Measurements from ENCODE around the gene HIF3A. TPM values are rescaled to one million over a fixed set of nuclear protein-coding genes. Genes with fewer than 3 reads are reported as not detected.
"Not testable (repeated sequence)": the region's sequence is repeated elsewhere in the genome, so short reads cannot be mapped to it uniquely, and the experiment has no call there.

HIF3A gene
- total RNA-seq, 1 experiment from 2014 or later, result 13.2 TPM

- Histone ChIP-seq H3K27me3 (ENCODE audit: control insufficient read depth, insufficient read depth, low read length) (no peaks in the 10 kb centered on the region), H3K36me3 (replicated peaks; ENCODE audit: control insufficient read depth, insufficient read depth, low read length) (peaks cover 5% of the 10 kb centered on the region), H3K4me3 (ENCODE audit: insufficient read depth, low read depth, low read length) (peak overlapping the region; percentile 58)
- DNase-seq, result peak; percentile 99
Observed at GRCh38 chr19:46303691-46304397, 7.0 kb downstream of the HIF3A start.

- Histone ChIP-seq H3K4me3 (ENCODE audit: insufficient read depth, low read depth, low read length) (no peak overlapping the region), H3K27me3 (ENCODE audit: control insufficient read depth, insufficient read depth, low read length) (no peaks in the 10 kb centered on the region), H3K36me3 (replicated peaks; ENCODE audit: control insufficient read depth, insufficient read depth, low read length) (peaks cover 6% of the 10 kb centered on the region)
- DNase-seq, result no peak
Observed at GRCh38 chr19:46306501-46306900, 9.7 kb downstream of the HIF3A start.

- Histone ChIP-seq H3K36me3 (replicated peaks; ENCODE audit: control insufficient read depth, insufficient read depth, low read length) (peaks cover 8% of the 10 kb centered on the region), H3K27me3 (ENCODE audit: control insufficient read depth, insufficient read depth, low read length) (no peaks in the 10 kb centered on the region), H3K4me3 (ENCODE audit: insufficient read depth, low read depth, low read length) (no peak overlapping the region)
- DNase-seq, result no peak
Observed at GRCh38 chr19:46308510-46308909, 11.7 kb downstream of the HIF3A start.

- DNase-seq, result no peak
- no peak overlapping the region for H3K4me3 ChIP-seq (ENCODE audit: insufficient read depth, low read depth, low read length)
- no peaks in the 10 kb centered on the region for H3K27me3 ChIP-seq (ENCODE audit: control insufficient read depth, insufficient read depth, low read length)
- H3K36me3 ChIP-seq (replicated peaks; ENCODE audit: control insufficient read depth, insufficient read depth, low read length), result peaks cover 8% of the 10 kb centered on the region
Observed at GRCh38 chr19:46309056-46309455, 12.2 kb downstream of the HIF3A start.

GRCh38 chr19:46311444-46311843 is 14.6 kb downstream of the HIF3A start:
- no peaks in the 10 kb centered on the region for H3K27me3 ChIP-seq (ENCODE audit: control insufficient read depth, insufficient read depth, low read length)
- no peak for DNase-seq
- no peak overlapping the region for H3K4me3 ChIP-seq (ENCODE audit: insufficient read depth, low read depth, low read length)
- peaks cover 3% of the 10 kb centered on the region for H3K36me3 ChIP-seq (replicated peaks; ENCODE audit: control insufficient read depth, insufficient read depth, low read length)

GRCh38 chr19:46313540-46314469 is 17.0 kb downstream of the HIF3A start:
- DNase-seq; H3K27me3 ChIP-seq (ENCODE audit: control insufficient read depth, insufficient read depth, low read length); H3K36me3 ChIP-seq (replicated peaks; ENCODE audit: control insufficient read depth, insufficient read depth, low read length); H3K4me3 ChIP-seq (ENCODE audit: insufficient read depth, low read depth, low read length): not testable (repeated sequence)

GRCh38 chr19:46317339-46317738 is 20.5 kb downstream of the HIF3A start:
- H3K36me3 ChIP-seq (replicated peaks; ENCODE audit: control insufficient read depth, insufficient read depth, low read length), result peaks cover 2% of the 10 kb centered on the region
- H3K4me3 ChIP-seq (ENCODE audit: insufficient read depth, low read depth, low read length), result no peak overlapping the region
- no peaks in the 10 kb centered on the region for H3K27me3 ChIP-seq (ENCODE audit: control insufficient read depth, insufficient read depth, low read length)
- DNase-seq, result no peak

- H3K4me3 ChIP-seq (ENCODE audit: insufficient read depth, low read depth, low read length), result no peak overlapping the region
- DNase-seq, result no peak
- no peaks in the 10 kb centered on the region for H3K27me3 ChIP-seq (ENCODE audit: control insufficient read depth, insufficient read depth, low read length)
- peaks cover 2% of the 10 kb centered on the region for H3K36me3 ChIP-seq (replicated peaks; ENCODE audit: control insufficient read depth, insufficient read depth, low read length)
Observed at GRCh38 chr19:46319613-46320012, 22.8 kb downstream of the HIF3A start.

GRCh38 chr19:46320559-46320958 is 23.7 kb downstream of the HIF3A start:
- Histone ChIP-seq H3K36me3 (replicated peaks; ENCODE audit: control insufficient read depth, insufficient read depth, low read length) (peaks cover 2% of the 10 kb centered on the region), H3K27me3 (ENCODE audit: control insufficient read depth, insufficient read depth, low read length) (no peaks in the 10 kb centered on the region), H3K4me3 (ENCODE audit: insufficient read depth, low read depth, low read length) (no peak overlapping the region)
- DNase-seq, result no peak

- H3K27me3 ChIP-seq (ENCODE audit: control insufficient read depth, insufficient read depth, low read length), result no peaks in the 10 kb centered on the region
- DNase-seq, result no peak
Observed at GRCh38 chr19:46321653-46322052, 24.8 kb downstream of the HIF3A start.

GRCh38 chr19:46323227-46323626 is 26.4 kb downstream of the HIF3A start:
- H3K36me3 ChIP-seq (replicated peaks; ENCODE audit: control insufficient read depth, insufficient read depth, low read length); H3K4me3 ChIP-seq (ENCODE audit: insufficient read depth, low read depth, low read length); DNase-seq; H3K27me3 ChIP-seq (ENCODE audit: control insufficient read depth, insufficient read depth, low read length): not testable (repeated sequence)

More at GRCh38 chr19:46321653-46322052, 24.8 kb downstream of the HIF3A start:
- no peak overlapping the region for H3K4me3 ChIP-seq (ENCODE audit: insufficient read depth, low read depth, low read length)
- H3K36me3 ChIP-seq (replicated peaks; ENCODE audit: control insufficient read depth, insufficient read depth, low read length), result peaks cover 4% of the 10 kb centered on the region

GRCh38 chr19:46324277-46324676 is 27.4 kb downstream of the HIF3A start:
- Histone ChIP-seq H3K36me3 (replicated peaks; ENCODE audit: control insufficient read depth, insufficient read depth, low read length) (peaks cover 10% of the 10 kb centered on the region), H3K4me3 (ENCODE audit: insufficient read depth, low read depth, low read length) (no peak overlapping the region), H3K27me3 (ENCODE audit: control insufficient read depth, insufficient read depth, low read length) (no peaks in the 10 kb centered on the region)
- DNase-seq, result no peak

GRCh38 chr19:46326608-46327007 is 29.8 kb downstream of the HIF3A start:
- H3K36me3 ChIP-seq (replicated peaks; ENCODE audit: control insufficient read depth, insufficient read depth, low read length), result peaks cover 8% of the 10 kb centered on the region

GRCh38 chr19:46328079-46328478 is 31.2 kb downstream of the HIF3A start:
- Histone ChIP-seq H3K4me3 (ENCODE audit: insufficient read depth, low read depth, low read length) (no peak overlapping the region), H3K36me3 (replicated peaks; ENCODE audit: control insufficient read depth, insufficient read depth, low read length) (peaks cover 8% of the 10 kb centered on the region), H3K27me3 (ENCODE audit: control insufficient read depth, insufficient read depth, low read length) (no peaks in the 10 kb centered on the region)
- DNase-seq, result no peak

More at GRCh38 chr19:46326608-46327007, 29.8 kb downstream of the HIF3A start:
- Histone ChIP-seq H3K4me3 (ENCODE audit: insufficient read depth, low read depth, low read length) (no peak overlapping the region), H3K27me3 (ENCODE audit: control insufficient read depth, insufficient read depth, low read length) (no peaks in the 10 kb centered on the region)
- DNase-seq, result no peak

Measured in H7 (cell line).